Stimulated activated CD8-positive, alpha-beta memory T cell treated with anti-CD3 and anti-CD28 coated beads, Interleukin-15, amount 100 ng/mL, for 4 hours (primary cell): ENCODE measurements around the gene DIABLO.
"Not testable (repeated sequence)": the region's sequence is repeated elsewhere in the genome, so short reads cannot be mapped to it uniquely, and the experiment has no call there.

Source experiments
- DNase-seq, 2 donors: peaks; one replicate each; pipeline ENCODE4 v3.0.0-alpha.2; 2020; ENCODE audit warnings: low read depth in 2 of 2

Gene DIABLO

GRCh38 chr12:122225683-122226365 is at the start of gene DIABLO:
Gene DIABLO (minus strand): TSS chr12:122226052. CDS start chr12:122226014, 38 bp downstream.
- DNase-seq: peak; percentile 100

- no peak for DNase-seq
These were observed 49.6 kb upstream of the DIABLO start for GRCh38 chr12:122275459-122275858.

GRCh38 chr12:122266230-122266901 is 40.5 kb upstream of the DIABLO start, which contains the start of gene VPS33A:
Gene VPS33A (minus strand): TSS chr12:122266494. CDS start chr12:122266408, 86 bp downstream.
- peak; percentile 83 for DNase-seq

GRCh38 chr12:122265886-122266229 is 40.0 kb upstream of the DIABLO start:
- peak in 1 of 2 donors; percentile 11 for DNase-seq

GRCh38 chr12:122265476-122265875 is 39.6 kb upstream of the DIABLO start:
- DNase-seq: no peak

- not testable (repeated sequence) for DNase-seq
These were observed 34.9 kb upstream of the DIABLO start for GRCh38 chr12:122260735-122261134.

GRCh38 chr12:122258939-122259338 is 33.1 kb upstream of the DIABLO start:
- DNase-seq: not testable (repeated sequence)

- not testable (repeated sequence) for DNase-seq
These were observed 32.6 kb upstream of the DIABLO start for GRCh38 chr12:122258462-122258861.

- no peak for DNase-seq
These were observed 24.7 kb upstream of the DIABLO start for GRCh38 chr12:122250536-122250935.

GRCh38 chr12:122250047-122250446 is 24.2 kb upstream of the DIABLO start:
- DNase-seq: no peak

GRCh38 chr12:122245553-122245952 is 19.7 kb upstream of the DIABLO start:
- no peak for DNase-seq

GRCh38 chr12:122244565-122245371 is 18.9 kb upstream of the DIABLO start:
- no peak for DNase-seq

- DNase-seq: no peak
These were observed 18.1 kb upstream of the DIABLO start for GRCh38 chr12:122243965-122244364.

- no peak for DNase-seq
These were observed 13.0 kb upstream of the DIABLO start for GRCh38 chr12:122238861-122239260.

GRCh38 chr12:122235741-122236140 is 9.9 kb upstream of the DIABLO start:
- no peak for DNase-seq

- no peak for DNase-seq
These were observed 6.8 kb upstream of the DIABLO start for GRCh38 chr12:122232691-122233090.

GRCh38 chr12:122230798-122231197 is 4.9 kb upstream of the DIABLO start:
- DNase-seq: no peak

- DNase-seq: no peak
These were observed 2.2 kb upstream of the DIABLO start for GRCh38 chr12:122228092-122228491.

GRCh38 chr12:122227341-122227740 is 1.5 kb upstream of the DIABLO start:
- peak; percentile 36 to 41 for DNase-seq

- DNase-seq: no peak
These were observed 694 bp upstream of the DIABLO start for GRCh38 chr12:122226366-122227125.

- DNase-seq: no peak
These were observed 9.4 kb downstream of the DIABLO start for GRCh38 chr12:122216445-122216844.

GRCh38 chr12:122215771-122216170 is 10.1 kb downstream of the DIABLO start:
- no peak for DNase-seq
